ENCODE results near the gene ITGB7. TPM values are rescaled to one million over a fixed set of nuclear protein-coding genes. Genes with fewer than 3 reads are reported as not detected.

Gene ITGB7
- total RNA-seq, 3 donors from 2014 or later (not counting 1 experiment from before 2014, with no cell fraction given), result 329 to 441 (median 439) TPM

GRCh38 chr12:53160673-53161072 is 46.4 kb downstream of the ITGB7 start:
- WGBS (ENCODE audit: insufficient coverage), result 93% methylated on average over 2 of the region's 2 CpGs
- Histone ChIP-seq H3K9me3 (ENCODE audit: control insufficient read depth, insufficient read depth, low read length) (no peaks in the 10 kb centered on the region), H3K4me1 (ENCODE audit: control insufficient read depth, insufficient read depth, low read length) (peaks cover 8% of the 10 kb centered on the region), H3K4me3 (ENCODE audit: low read length) (no peak overlapping the region), H3K27me3 (ENCODE audit: control insufficient read depth, insufficient read depth, low read length) (no peaks in the 10 kb centered on the region), H3K36me3 (ENCODE audit: control insufficient read depth, insufficient read depth, low read length) (no peaks in the 10 kb centered on the region), H3K27ac (ENCODE audit: low read length) (no peak overlapping the region)
- no peak for DNase-seq
- Mint-ChIP-seq H3K9me3 (no peaks in the 10 kb centered on the region), H3K27me3 (ENCODE audit: low read depth in 2 of 2) (no peaks in the 10 kb centered on the region), H3K4me3 (no peak overlapping the region), H3K4me1 (peaks cover 9% of the 10 kb centered on the region in 2 donors), H3K36me3 (no peaks in the 10 kb centered on the region), H3K27ac (no peak overlapping the region)
- no peak for ATAC-seq
- intact Hi-C loops (cut with micrococcal nuclease), result no loop called here
- TF ChIP-seq CTCF (IDR thresholded peaks at IDR 0.05), result no peak

GRCh38 chr12:53160000-53160399 is 47.1 kb downstream of the ITGB7 start:
- H3K9me3 Mint-ChIP-seq, result no peaks in the 10 kb centered on the region
- H3K4me1 ChIP-seq (ENCODE audit: control insufficient read depth, insufficient read depth, low read length), result peaks cover 8% of the 10 kb centered on the region
- no peaks in the 10 kb centered on the region for H3K27me3 ChIP-seq (ENCODE audit: control insufficient read depth, insufficient read depth, low read length)
- intact Hi-C loops (cut with micrococcal nuclease), result loop anchor here (1.0 to 5.0 kb wide), 6 partner anchors 30 to 185 kb away; partner anchors contain the start of genes AAAS and ITGB7
- no peak overlapping the region for H3K27ac Mint-ChIP-seq
- H3K36me3 Mint-ChIP-seq, result no peaks in the 10 kb centered on the region
- 90% methylated on average over 16 of the region's 16 CpGs for WGBS (ENCODE audit: insufficient coverage)
- no peak for TF ChIP-seq CTCF (IDR thresholded peaks at IDR 0.05)
- DNase-seq (no peak), ATAC-seq (no peak)
- H3K27ac ChIP-seq (ENCODE audit: low read length), result no peak overlapping the region
- H3K4me3 Mint-ChIP-seq, result no peak overlapping the region
- peaks cover 9% of the 10 kb centered on the region in 2 donors for H3K4me1 Mint-ChIP-seq
- no peaks in the 10 kb centered on the region for H3K36me3 ChIP-seq (ENCODE audit: control insufficient read depth, insufficient read depth, low read length)
- no peaks in the 10 kb centered on the region for H3K9me3 ChIP-seq (ENCODE audit: control insufficient read depth, insufficient read depth, low read length)
- no peak overlapping the region for H3K4me3 ChIP-seq (ENCODE audit: low read length)
- H3K27me3 Mint-ChIP-seq (ENCODE audit: low read depth in 2 of 2), result no peaks in the 10 kb centered on the region

- no peaks in the 10 kb centered on the region for H3K9me3 ChIP-seq (ENCODE audit: control insufficient read depth, insufficient read depth, low read length)
- peak; percentile 84 to 94 for DNase-seq
- Mint-ChIP-seq H3K27me3 (ENCODE audit: low read depth in 2 of 2) (no peaks in the 10 kb centered on the region), H3K9me3 (no peaks in the 10 kb centered on the region), H3K27ac (peak overlapping the region in 1 of 2 donors; percentile 40), H3K4me3 (no peak overlapping the region), H3K4me1 (peaks cover 9% of the 10 kb centered on the region in 2 donors), H3K36me3 (no peaks in the 10 kb centered on the region)
- no peak overlapping the region for H3K4me3 ChIP-seq (ENCODE audit: low read length)
- H3K27ac ChIP-seq (ENCODE audit: low read length), result no peak overlapping the region
- 11% methylated on average over 11 of the region's 14 CpGs for WGBS (ENCODE audit: insufficient coverage)
- intact Hi-C loops (cut with micrococcal nuclease), result loop anchor here (1.0 to 5.0 kb wide), 6 partner anchors 31 to 186 kb away; partner anchors contain the start of genes AAAS and ITGB7
- peaks cover 8% of the 10 kb centered on the region for H3K4me1 ChIP-seq (ENCODE audit: control insufficient read depth, insufficient read depth, low read length)
- no peaks in the 10 kb centered on the region for H3K36me3 ChIP-seq (ENCODE audit: control insufficient read depth, insufficient read depth, low read length)
- H3K27me3 ChIP-seq (ENCODE audit: control insufficient read depth, insufficient read depth, low read length), result no peaks in the 10 kb centered on the region
- ATAC-seq, result peak; percentile 93 to 100 (median 100)
- TF ChIP-seq CTCF (IDR thresholded peaks at IDR 0.05), result peak; percentile 94
Measured at GRCh38 chr12:53159195-53159839, 47.7 kb downstream of the ITGB7 start.

GRCh38 chr12:53152390-53152789 is 54.7 kb downstream of the ITGB7 start:
- DNase-seq, result no peak
- Mint-ChIP-seq H3K27ac (no peak overlapping the region), H3K4me1 (no peaks in the 10 kb centered on the region), H3K9me3 (no peaks in the 10 kb centered on the region), H3K36me3 (no peaks in the 10 kb centered on the region), H3K4me3 (no peak overlapping the region), H3K27me3 (ENCODE audit: low read depth in 2 of 2) (no peaks in the 10 kb centered on the region)
- no peak overlapping the region for H3K27ac ChIP-seq (ENCODE audit: low read length)
- no peaks in the 10 kb centered on the region for H3K4me1 ChIP-seq (ENCODE audit: control insufficient read depth, insufficient read depth, low read length)
- no peak for ATAC-seq
- no peak for TF ChIP-seq CTCF (IDR thresholded peaks at IDR 0.05)
- no peak overlapping the region for H3K4me3 ChIP-seq (ENCODE audit: low read length)
- no peaks in the 10 kb centered on the region for H3K27me3 ChIP-seq (ENCODE audit: control insufficient read depth, insufficient read depth, low read length)
- no peaks in the 10 kb centered on the region for H3K9me3 ChIP-seq (ENCODE audit: control insufficient read depth, insufficient read depth, low read length)
- intact Hi-C loops (cut with micrococcal nuclease), result no loop called here
- H3K36me3 ChIP-seq (ENCODE audit: control insufficient read depth, insufficient read depth, low read length), result no peaks in the 10 kb centered on the region
